Measurements from ENCODE around the gene ENO1. TPM values are rescaled to one million over a fixed set of nuclear protein-coding genes. Genes with fewer than 3 reads are reported as not detected.

The ENO1 gene
- total RNA-seq, 1 donor from 2014 or later = 1,154 TPM

- no peaks in the 10 kb centered on the region for H3K27me3 Mint-ChIP-seq (ENCODE audit: low read depth)
- peak overlapping the region; percentile 49 for H3K27ac Mint-ChIP-seq (ENCODE audit: unreplicated experiment)
- no peaks in the 10 kb centered on the region for H3K9me3 Mint-ChIP-seq (ENCODE audit: low read depth)
- no peak for DNase-seq (ENCODE audit: low spot score)
- H3K4me3 Mint-ChIP-seq (ENCODE audit: unreplicated experiment) = no peak overlapping the region
- H3K4me1 Mint-ChIP-seq (ENCODE audit: low read depth) = peaks cover 84% of the 10 kb centered on the region
- peaks cover 63% of the 10 kb centered on the region for H3K36me3 Mint-ChIP-seq (ENCODE audit: low read depth)
- peak; percentile 64 for TF ChIP-seq CTCF (IDR thresholded peaks at IDR 0.05)
Measured at GRCh38 chr1:8871539-8871935, 6.9 kb downstream of the ENO1 start.

GRCh38 chr1:8870616-8871538, 7.6 kb downstream of the ENO1 start:
- Mint-ChIP-seq H3K36me3 (ENCODE audit: low read depth) (peaks cover 64% of the 10 kb centered on the region), H3K27me3 (ENCODE audit: low read depth) (no peaks in the 10 kb centered on the region), H3K4me1 (ENCODE audit: low read depth) (peaks cover 78% of the 10 kb centered on the region), H3K27ac (ENCODE audit: unreplicated experiment) (peak overlapping the region; percentile 49), H3K9me3 (ENCODE audit: low read depth) (no peaks in the 10 kb centered on the region), H3K4me3 (ENCODE audit: unreplicated experiment) (no peak overlapping the region)
- TF ChIP-seq CTCF (IDR thresholded peaks at IDR 0.05) = no peak
- DNase-seq (ENCODE audit: low spot score) = no peak

GRCh38 chr1:8870103-8870502, 8.4 kb downstream of the ENO1 start:
- DNase-seq (ENCODE audit: low spot score) = no peak
- Mint-ChIP-seq H3K36me3 (ENCODE audit: low read depth) (peaks cover 62% of the 10 kb centered on the region), H3K27ac (ENCODE audit: unreplicated experiment) (peak overlapping the region; percentile 78), H3K9me3 (ENCODE audit: low read depth) (no peaks in the 10 kb centered on the region), H3K27me3 (ENCODE audit: low read depth) (no peaks in the 10 kb centered on the region), H3K4me3 (ENCODE audit: unreplicated experiment) (no peak overlapping the region), H3K4me1 (ENCODE audit: low read depth) (peaks cover 70% of the 10 kb centered on the region)
- TF ChIP-seq CTCF (IDR thresholded peaks at IDR 0.05) = no peak

- Mint-ChIP-seq H3K36me3 (ENCODE audit: low read depth) (peaks cover 65% of the 10 kb centered on the region), H3K4me1 (ENCODE audit: low read depth) (peaks cover 51% of the 10 kb centered on the region), H3K27me3 (ENCODE audit: low read depth) (no peaks in the 10 kb centered on the region), H3K4me3 (ENCODE audit: unreplicated experiment) (no peak overlapping the region), H3K9me3 (ENCODE audit: low read depth) (no peaks in the 10 kb centered on the region), H3K27ac (ENCODE audit: unreplicated experiment) (peak overlapping the region; percentile 12)
- no peak for TF ChIP-seq CTCF (IDR thresholded peaks at IDR 0.05)
- DNase-seq (ENCODE audit: low spot score) = no peak
Measured at GRCh38 chr1:8867878-8868567, 10.5 kb downstream of the ENO1 start.

- TF ChIP-seq CTCF (IDR thresholded peaks at IDR 0.05) = no peak
- no peak overlapping the region for H3K4me3 Mint-ChIP-seq (ENCODE audit: unreplicated experiment)
- H3K36me3 Mint-ChIP-seq (ENCODE audit: low read depth) = peaks cover 63% of the 10 kb centered on the region
- peak overlapping the region; percentile 59 for H3K27ac Mint-ChIP-seq (ENCODE audit: unreplicated experiment)
- no peaks in the 10 kb centered on the region for H3K27me3 Mint-ChIP-seq (ENCODE audit: low read depth)
- no peak for DNase-seq (ENCODE audit: low spot score)
- peaks cover 48% of the 10 kb centered on the region for H3K4me1 Mint-ChIP-seq (ENCODE audit: low read depth)
- H3K9me3 Mint-ChIP-seq (ENCODE audit: low read depth) = no peaks in the 10 kb centered on the region
Measured at GRCh38 chr1:8866792-8867415, 11.6 kb downstream of the ENO1 start.
